ENCODE data around the gene BMPER.

Gene BMPER

GRCh38 chr7:34131371-34131770, 226.0 kb downstream of the BMPER start:
- no peak overlapping the region for H3K4me3 ChIP-seq (ENCODE audit: low read length)
- H2AFZ ChIP-seq (ENCODE audit: low read depth, low read length), result no peak overlapping the region
- no peaks in the 10 kb centered on the region for H3K9me3 ChIP-seq (ENCODE audit: low read length)
- H3K4me1 ChIP-seq (ENCODE audit: insufficient read depth, low read length), result no peaks in the 10 kb centered on the region
- no peaks in the 10 kb centered on the region for H3K36me3 ChIP-seq (ENCODE audit: insufficient read depth, low read length)
- no peaks in the 10 kb centered on the region for H3K27me3 ChIP-seq (ENCODE audit: insufficient read depth, low read length)

- Histone ChIP-seq H2AFZ (ENCODE audit: low read depth, low read length) (no peak overlapping the region), H3K36me3 (ENCODE audit: insufficient read depth, low read length) (no peaks in the 10 kb centered on the region), H3K27me3 (ENCODE audit: insufficient read depth, low read length) (no peaks in the 10 kb centered on the region), H3K4me3 (ENCODE audit: low read length) (no peak overlapping the region), H3K4me1 (ENCODE audit: insufficient read depth, low read length) (no peaks in the 10 kb centered on the region), H3K9me3 (ENCODE audit: low read length) (no peaks in the 10 kb centered on the region)
These were observed 228.1 kb downstream of the BMPER start for GRCh38 chr7:34133356-34133982.

GRCh38 chr7:34133983-34134782, 228.8 kb downstream of the BMPER start:
- no peak overlapping the region for H3K4me3 ChIP-seq (ENCODE audit: low read length)

GRCh38 chr7:34135924-34136323, 230.6 kb downstream of the BMPER start:
- no peaks in the 10 kb centered on the region for H3K9me3 ChIP-seq (ENCODE audit: low read length)
- H3K36me3 ChIP-seq (ENCODE audit: insufficient read depth, low read length), result no peaks in the 10 kb centered on the region
- H3K27me3 ChIP-seq (ENCODE audit: insufficient read depth, low read length), result no peaks in the 10 kb centered on the region
- H3K4me1 ChIP-seq (ENCODE audit: insufficient read depth, low read length), result no peaks in the 10 kb centered on the region
- no peak overlapping the region for H3K4me3 ChIP-seq (ENCODE audit: low read length)
- no peak overlapping the region for H2AFZ ChIP-seq (ENCODE audit: low read depth, low read length)

More at GRCh38 chr7:34133983-34134782, 228.8 kb downstream of the BMPER start:
- H2AFZ ChIP-seq (ENCODE audit: low read depth, low read length), result no peak overlapping the region
- H3K4me1 ChIP-seq (ENCODE audit: insufficient read depth, low read length), result no peaks in the 10 kb centered on the region
- no peaks in the 10 kb centered on the region for H3K36me3 ChIP-seq (ENCODE audit: insufficient read depth, low read length)
- no peaks in the 10 kb centered on the region for H3K9me3 ChIP-seq (ENCODE audit: low read length)
- H3K27me3 ChIP-seq (ENCODE audit: insufficient read depth, low read length), result no peaks in the 10 kb centered on the region

DNA sequence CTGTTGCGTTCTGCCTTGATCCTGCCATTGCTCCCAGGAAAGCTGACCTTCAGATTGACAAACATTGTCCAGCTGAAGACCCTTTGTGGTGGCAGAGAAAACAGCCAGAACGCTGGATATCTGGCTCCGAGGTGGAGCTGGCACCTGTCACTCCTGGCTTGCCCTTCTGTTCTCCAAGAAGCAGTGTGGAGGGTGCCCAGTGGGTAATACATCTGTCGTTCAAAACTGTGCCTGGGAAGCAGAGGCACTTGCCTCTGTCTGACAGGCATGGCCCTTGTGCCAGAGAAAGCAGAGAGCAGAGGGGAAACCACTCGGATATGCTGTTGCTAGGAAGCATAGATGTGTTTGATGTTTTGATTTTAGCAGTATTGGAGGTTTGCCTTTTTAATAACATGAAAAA, 231.4 kb downstream of the BMPER start:
- Histone ChIP-seq H3K27me3 (ENCODE audit: insufficient read depth, low read length) (no peaks in the 10 kb centered on the region), H3K4me1 (ENCODE audit: insufficient read depth, low read length) (no peaks in the 10 kb centered on the region), H2AFZ (ENCODE audit: low read depth, low read length) (no peak overlapping the region), H3K36me3 (ENCODE audit: insufficient read depth, low read length) (no peaks in the 10 kb centered on the region), H3K4me3 (ENCODE audit: low read length) (no peak overlapping the region), H3K9me3 (ENCODE audit: low read length) (no peaks in the 10 kb centered on the region)

- no peaks in the 10 kb centered on the region for H3K4me1 ChIP-seq (ENCODE audit: insufficient read depth, low read length)
- H3K4me3 ChIP-seq (ENCODE audit: low read length), result no peak overlapping the region
- H3K27me3 ChIP-seq (ENCODE audit: insufficient read depth, low read length), result no peaks in the 10 kb centered on the region
- H3K9me3 ChIP-seq (ENCODE audit: low read length), result no peaks in the 10 kb centered on the region
- H3K36me3 ChIP-seq (ENCODE audit: insufficient read depth, low read length), result no peaks in the 10 kb centered on the region
- H2AFZ ChIP-seq (ENCODE audit: low read depth, low read length), result no peak overlapping the region
These were observed 231.8 kb downstream of the BMPER start for GRCh38 chr7:34137176-34137575.

- H3K4me3 ChIP-seq (ENCODE audit: low read length), result no peak overlapping the region
- no peaks in the 10 kb centered on the region for H3K27me3 ChIP-seq (ENCODE audit: insufficient read depth, low read length)
- no peaks in the 10 kb centered on the region for H3K36me3 ChIP-seq (ENCODE audit: insufficient read depth, low read length)
- no peaks in the 10 kb centered on the region for H3K4me1 ChIP-seq (ENCODE audit: insufficient read depth, low read length)
- no peaks in the 10 kb centered on the region for H3K9me3 ChIP-seq (ENCODE audit: low read length)
- no peak overlapping the region for H2AFZ ChIP-seq (ENCODE audit: low read depth, low read length)
These were observed 233.1 kb downstream of the BMPER start for GRCh38 chr7:34138483-34138882.

DNA sequence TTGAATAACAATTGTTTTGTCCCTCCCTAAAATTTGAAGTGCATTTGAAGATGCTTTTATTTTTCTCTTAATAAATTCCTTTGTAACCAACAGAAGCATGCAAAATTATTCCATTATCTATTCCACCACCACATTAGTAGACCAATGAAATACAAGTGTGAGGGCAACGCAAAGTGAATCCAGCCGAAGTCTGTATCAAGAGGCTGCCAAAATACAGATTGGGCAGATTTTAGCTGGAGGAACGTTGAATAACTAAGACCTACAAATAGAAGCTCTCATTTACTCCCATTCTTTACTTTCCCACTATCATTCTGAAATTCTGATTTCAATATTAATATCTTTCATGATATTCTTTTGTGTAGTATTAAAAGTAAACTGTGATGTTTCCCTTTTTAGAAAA, 233.7 kb downstream of the BMPER start:
- no peaks in the 10 kb centered on the region for H3K27me3 ChIP-seq (ENCODE audit: insufficient read depth, low read length)
- no peak overlapping the region for H2AFZ ChIP-seq (ENCODE audit: low read depth, low read length)
- H3K9me3 ChIP-seq (ENCODE audit: low read length), result no peaks in the 10 kb centered on the region

GRCh38 chr7:34140066-34140465, 234.7 kb downstream of the BMPER start:
- Histone ChIP-seq H3K9me3 (ENCODE audit: low read length) (no peaks in the 10 kb centered on the region), H2AFZ (ENCODE audit: low read depth, low read length) (no peak overlapping the region), H3K36me3 (ENCODE audit: insufficient read depth, low read length) (no peaks in the 10 kb centered on the region), H3K27me3 (ENCODE audit: insufficient read depth, low read length) (no peaks in the 10 kb centered on the region), H3K4me1 (ENCODE audit: insufficient read depth, low read length) (no peaks in the 10 kb centered on the region), H3K4me3 (ENCODE audit: low read length) (no peak overlapping the region)

More for the DNA sequence above, 233.7 kb downstream of the BMPER start:
- no peaks in the 10 kb centered on the region for H3K4me1 ChIP-seq (ENCODE audit: insufficient read depth, low read length)
- H3K36me3 ChIP-seq (ENCODE audit: insufficient read depth, low read length), result no peaks in the 10 kb centered on the region
- H3K4me3 ChIP-seq (ENCODE audit: low read length), result no peak overlapping the region

GRCh38 chr7:34143402-34143801, 238.1 kb downstream of the BMPER start:
- no peaks in the 10 kb centered on the region for H3K9me3 ChIP-seq (ENCODE audit: low read length)
- no peak overlapping the region for H2AFZ ChIP-seq (ENCODE audit: low read depth, low read length)
- no peaks in the 10 kb centered on the region for H3K27me3 ChIP-seq (ENCODE audit: insufficient read depth, low read length)
- H3K36me3 ChIP-seq (ENCODE audit: insufficient read depth, low read length), result no peaks in the 10 kb centered on the region
- no peaks in the 10 kb centered on the region for H3K4me1 ChIP-seq (ENCODE audit: insufficient read depth, low read length)
- H3K4me3 ChIP-seq (ENCODE audit: low read length), result no peak overlapping the region

DNA sequence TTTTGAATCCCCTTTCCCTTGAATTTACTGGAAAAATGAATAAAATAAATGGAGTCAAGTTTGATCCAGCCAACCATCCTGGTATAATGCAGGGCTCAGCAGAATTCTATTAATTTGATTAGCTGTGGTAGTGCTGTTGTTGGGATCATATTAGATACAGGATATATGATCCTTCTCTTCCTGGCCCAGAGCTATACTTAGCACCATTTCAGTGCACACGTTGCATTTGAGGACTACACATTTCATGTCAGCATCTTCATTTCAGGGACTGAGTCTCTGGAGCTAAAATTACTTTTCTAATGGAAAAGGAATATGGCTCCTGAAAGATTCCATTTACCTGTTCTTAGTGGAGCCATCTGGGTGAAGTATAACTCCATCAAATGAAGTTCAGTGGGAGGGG, 240.3 kb downstream of the BMPER start:
- H2AFZ ChIP-seq (ENCODE audit: low read depth, low read length), result no peak overlapping the region
- no peak overlapping the region for H3K4me3 ChIP-seq (ENCODE audit: low read length)
- H3K36me3 ChIP-seq (ENCODE audit: insufficient read depth, low read length), result no peaks in the 10 kb centered on the region
- H3K27me3 ChIP-seq (ENCODE audit: insufficient read depth, low read length), result no peaks in the 10 kb centered on the region
- H3K4me1 ChIP-seq (ENCODE audit: insufficient read depth, low read length), result no peaks in the 10 kb centered on the region
- no peaks in the 10 kb centered on the region for H3K9me3 ChIP-seq (ENCODE audit: low read length)

DNA sequence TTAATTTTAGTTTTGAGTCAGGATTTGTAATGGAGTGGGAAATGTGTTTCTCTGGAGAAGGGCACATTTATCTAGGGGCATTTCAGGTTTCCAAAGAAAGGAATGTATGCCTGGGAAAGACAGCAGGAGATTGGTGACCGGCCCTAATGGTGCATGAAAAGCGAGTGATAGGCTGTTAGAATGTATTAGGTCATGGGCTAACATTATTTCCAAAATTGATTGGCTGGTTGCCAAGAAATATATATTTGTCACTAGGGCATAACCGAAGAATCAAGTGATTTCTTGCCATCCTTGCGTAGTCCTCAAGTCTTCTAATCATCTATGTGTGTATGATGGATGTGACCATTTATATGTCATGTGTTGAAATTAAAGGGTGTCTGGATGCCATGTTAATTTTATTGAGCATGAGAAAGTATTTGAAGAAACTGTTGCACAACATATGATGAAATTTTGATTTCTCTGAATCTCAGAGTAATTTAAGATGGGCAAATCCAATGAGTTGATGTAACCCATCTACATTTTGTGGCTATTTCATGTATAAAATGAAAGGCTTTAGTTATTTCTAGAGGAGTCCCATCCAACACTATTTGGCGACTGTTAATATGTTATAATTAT, 248.4 kb downstream of the BMPER start:
- no peak overlapping the region for H2AFZ ChIP-seq (ENCODE audit: low read depth, low read length)
- no peaks in the 10 kb centered on the region for H3K36me3 ChIP-seq (ENCODE audit: insufficient read depth, low read length)
- no peaks in the 10 kb centered on the region for H3K27me3 ChIP-seq (ENCODE audit: insufficient read depth, low read length)
- peaks cover 2% of the 10 kb centered on the region for H3K4me1 ChIP-seq (ENCODE audit: insufficient read depth, low read length)
- no peaks in the 10 kb centered on the region for H3K9me3 ChIP-seq (ENCODE audit: low read length)
- no peak overlapping the region for H3K4me3 ChIP-seq (ENCODE audit: low read length)

DNA sequence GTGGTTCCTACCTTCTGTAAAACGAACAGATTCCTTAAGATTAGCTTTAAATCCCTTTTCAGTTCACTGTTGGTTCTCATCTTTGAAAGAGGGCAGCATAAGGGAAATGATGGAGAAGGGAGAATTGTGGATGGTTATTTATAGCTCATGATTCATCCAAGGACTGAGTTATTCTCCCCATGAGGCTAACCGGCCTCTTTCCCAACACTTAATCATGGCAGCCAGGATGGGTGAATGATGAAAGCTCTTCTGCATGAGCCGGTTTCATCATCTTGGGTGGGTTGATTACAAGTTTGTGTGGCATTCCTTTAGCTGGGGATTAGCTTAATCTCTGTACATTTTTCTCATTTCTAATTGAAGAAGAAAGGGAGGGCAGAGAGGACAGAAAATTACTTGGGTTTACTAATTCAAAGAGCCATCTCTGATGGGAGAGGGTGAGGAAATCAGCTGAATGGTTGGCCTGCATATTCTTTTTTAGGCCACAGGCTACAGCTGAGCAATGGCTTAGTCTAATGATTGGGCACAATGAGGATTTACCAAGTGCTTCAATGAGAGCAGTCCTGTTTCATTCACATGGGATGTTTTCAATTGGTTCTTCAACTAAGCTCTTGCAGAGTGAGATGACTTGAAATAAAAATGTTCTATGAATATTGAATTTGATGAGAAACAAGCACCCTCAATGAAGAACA, 250.0 kb downstream of the BMPER start:
- Histone ChIP-seq H3K27me3 (ENCODE audit: insufficient read depth, low read length) (no peaks in the 10 kb centered on the region), H2AFZ (ENCODE audit: low read depth, low read length) (no peak overlapping the region), H3K9me3 (ENCODE audit: low read length) (no peaks in the 10 kb centered on the region), H3K4me3 (ENCODE audit: low read length) (no peak overlapping the region), H3K36me3 (ENCODE audit: insufficient read depth, low read length) (no peaks in the 10 kb centered on the region), H3K4me1 (ENCODE audit: insufficient read depth, low read length) (peaks cover 2% of the 10 kb centered on the region)
